ENCODE data around the gene CD81. TPM values are rescaled to one million over a fixed set of nuclear protein-coding genes. Genes with fewer than 3 reads are reported as not detected.
A peak's percentile ranks its signal among the peaks of the same experiment; 100 is the strongest.

The CD81 gene
- total and polyA plus RNA-seq, 9 of the 15 experiments (the other 6 are each of a cell fraction or from before 2014, with no cell fraction given): 2.4 to 189 (median 61.7) TPM

- TF ChIP-seq HNRNPLL (IDR thresholded peaks at IDR 0.05; ENCODE audit: low read depth, low read length, poor library complexity, severe bottlenecking) (no peak), GTF2E2 (tag; IDR thresholded peaks at IDR 0.05) (no peak), KLF1 (tag; IDR thresholded peaks at IDR 0.05) (no peak), KDM1A (IDR thresholded peaks at IDR 0.05) (peak in 1 of 2 experiments; percentile 14; a peak in 1 of 4 replicates), ZNF445 (CRISPR knock-in tag; IDR thresholded peaks at IDR 0.05; ENCODE audit: low read depth) (no peak), CTCF (IDR thresholded peaks at IDR 0.05 in 2 of 3, conservative IDR thresholded peaks at IDR 0.05 in 1 of 3; ENCODE audit: insufficient read depth in 2 of 3, low read depth in 1 of 3, low read length in 3 of 3) (no peak), CEBPB (tag; IDR thresholded peaks at IDR 0.05) (no peak), HCFC1 (IDR thresholded peaks at IDR 0.05; ENCODE audit: low read depth, low read length) (no peak), ARID3A (IDR thresholded peaks at IDR 0.05; ENCODE audit: borderline replicate concordance, low read depth, low read length) (no peak), U2AF2 (optimal IDR thresholded peaks at IDR 0.05; ENCODE audit: low read depth, low read length) (no peak)
Observed at GRCh38 chr11:2435288-2436012, 58.3 kb downstream of the CD81 start (continued).
